Fibroblast of skin of abdomen (primary cell): ENCODE data around the gene HOGA1. TPM values are rescaled to one million over a fixed set of nuclear protein-coding genes. Genes with fewer than 3 reads are reported as not detected.
A peak's percentile ranks its signal among the peaks of the same experiment; 100 is the strongest.
"Not testable (repeated sequence)": the region's sequence is repeated elsewhere in the genome, so short reads cannot be mapped to it uniquely, and the experiment has no call there.

Source experiments
- DNase-seq: peaks from one replicate; pipeline ENCODE4 v3.0.0-alpha.2; 2013
- polyA plus RNA-seq, 2 experiments: library from polyadenylated mRNA; unstranded; fragments of 120-200 nt; gene quantifications; one replicate each; pipeline ENCODE4 v1.2.1, GENCODE V29; 2013; ENCODE audit not compliant: insufficient read length in 2 of 2

HOGA1 gene
- polyA plus RNA-seq (2013, experiment 1 of 2; ENCODE audit: insufficient read length), result 0.19 TPM
- polyA plus RNA-seq (2013, experiment 2 of 2; ENCODE audit: insufficient read length), result 0.19 TPM

- DNase-seq, result peak; percentile 62
Measured at GRCh38 chr10:97584060-97584797, at the start of gene HOGA1. HOGA1 (plus strand) TSS chr10:97584389; CDS start chr10:97584704, 315 bp downstream.

GRCh38 chr10:97534746-97535367 lies 49.3 kb upstream of the HOGA1 start:
- DNase-seq, result peak; percentile 19

GRCh38 chr10:97537186-97537869 lies 46.9 kb upstream of the HOGA1 start:
- no peak for DNase-seq

GRCh38 chr10:97538411-97538810 lies 45.8 kb upstream of the HOGA1 start:
- DNase-seq, result peak; percentile 65

- DNase-seq, result no peak
Measured at GRCh38 chr10:97538839-97539238, 45.4 kb upstream of the HOGA1 start.

DNA sequence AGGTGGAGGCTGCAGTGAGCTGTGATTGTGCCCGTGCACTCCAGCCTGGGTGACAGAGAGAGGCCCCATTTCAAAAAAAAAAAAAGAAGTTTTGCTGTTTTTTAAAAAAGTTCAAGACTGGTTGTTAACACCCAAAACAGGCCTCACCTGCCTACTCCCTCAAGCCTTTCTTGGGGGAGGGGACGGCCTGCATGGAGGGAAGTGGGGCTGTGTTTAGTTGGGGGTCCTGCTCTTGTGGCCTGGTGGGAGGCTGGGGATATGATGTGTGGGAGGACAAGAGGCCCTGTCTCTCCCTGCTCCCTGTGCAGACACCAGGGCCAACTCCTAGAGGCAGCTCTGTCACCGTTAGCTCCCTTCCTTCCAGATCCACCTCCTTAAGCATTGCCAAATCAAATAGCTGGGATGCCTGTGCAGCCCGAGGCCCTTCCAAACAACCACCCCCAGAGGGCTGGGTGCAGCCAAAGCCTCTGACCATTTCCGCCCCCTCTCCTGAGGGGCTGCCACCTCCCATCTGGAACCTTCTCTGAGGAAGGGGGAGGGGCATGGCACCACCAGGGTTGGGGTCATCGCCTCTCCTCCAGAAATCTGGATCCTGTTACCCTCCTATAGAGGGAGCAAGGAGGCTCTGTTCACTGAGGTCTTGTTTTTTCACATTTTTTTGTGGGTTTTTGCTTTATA lies 44.5 kb upstream of the HOGA1 start:
- DNase-seq, result peak; percentile 87

DNA sequence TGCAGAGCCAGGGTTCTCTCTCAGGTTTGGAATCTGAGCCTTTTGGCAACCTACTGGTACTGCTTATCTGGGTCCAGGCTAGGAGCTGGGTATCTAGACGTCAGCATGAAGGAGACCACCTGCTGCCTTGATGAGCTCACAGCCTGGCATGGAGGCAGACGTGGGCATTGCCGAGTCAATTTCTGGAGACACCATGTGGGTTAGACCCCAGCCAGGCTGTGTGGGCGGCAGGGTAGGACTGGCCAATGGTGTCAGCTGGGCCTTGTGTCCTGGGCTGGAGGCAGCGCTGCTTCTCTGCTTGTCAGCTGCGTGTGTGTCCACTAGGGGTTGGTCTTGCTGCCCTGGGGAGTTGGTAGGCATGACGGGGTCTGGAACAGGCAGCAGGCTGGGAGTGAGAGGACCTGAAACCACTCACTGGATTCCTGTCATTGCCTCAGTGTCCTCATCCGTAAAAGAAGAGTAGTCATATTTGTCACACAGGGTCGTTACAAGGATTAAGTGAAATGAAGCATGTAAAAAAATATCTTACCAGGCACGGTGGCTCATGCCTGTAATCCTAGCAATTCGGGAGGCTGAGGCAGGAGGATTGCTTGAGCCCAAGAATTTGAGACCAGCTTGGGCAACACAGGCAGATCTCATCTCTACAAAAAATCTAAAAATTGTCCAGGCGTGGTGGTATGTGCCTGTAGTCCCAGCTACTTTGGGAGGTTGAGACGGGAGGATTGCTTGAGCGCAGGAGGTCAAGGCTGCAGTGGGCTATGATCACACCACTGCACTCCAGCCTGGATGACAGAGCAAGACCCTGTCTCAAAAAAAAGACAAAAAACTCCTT lies 43.3 kb upstream of the HOGA1 start:
- no peak for DNase-seq

DNA sequence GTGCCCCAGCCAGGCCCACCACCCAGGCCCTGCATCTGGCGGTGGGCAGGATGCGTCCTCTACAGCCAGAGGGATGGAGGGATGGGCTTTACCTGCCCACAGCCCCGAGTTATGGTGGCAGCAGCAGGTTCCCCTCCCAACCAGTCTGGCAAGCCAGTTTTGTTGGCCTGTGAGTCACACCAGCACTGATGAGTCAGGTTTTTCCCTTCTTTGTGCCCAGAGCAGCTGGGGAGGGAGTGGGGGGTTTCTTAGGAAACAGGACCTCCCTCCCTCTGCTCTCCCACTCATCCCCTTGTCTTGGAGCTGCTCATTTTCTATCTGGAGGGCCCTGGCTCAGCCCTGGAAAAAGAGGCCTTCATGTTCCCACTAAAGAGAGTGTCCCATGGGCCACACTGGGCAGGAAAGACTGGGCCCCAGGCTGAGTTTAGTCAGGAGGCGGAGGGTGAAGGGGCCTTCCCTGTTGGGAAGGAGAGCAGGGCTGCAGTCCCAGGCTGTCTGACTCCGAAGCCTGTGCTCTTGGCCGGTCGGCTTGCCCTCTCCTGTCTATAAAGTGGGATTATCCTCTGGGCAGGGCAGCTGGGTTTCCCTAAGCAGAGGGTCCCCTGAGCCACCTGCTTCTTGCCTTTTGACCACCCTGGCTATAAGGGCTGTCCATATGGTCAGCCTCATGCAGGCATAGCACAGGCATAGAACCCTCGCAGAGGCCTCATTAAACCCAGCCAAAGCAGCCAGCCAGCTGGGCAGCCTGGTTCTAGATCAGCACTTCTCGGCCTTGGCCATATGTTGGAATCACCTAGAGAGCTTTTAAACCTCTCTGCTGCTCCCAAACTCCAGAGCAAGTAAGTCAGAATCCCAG lies 41.8 kb upstream of the HOGA1 start:
- peak; percentile 94 for DNase-seq

- peak; percentile 97 for DNase-seq
Measured at GRCh38 chr10:97543025-97543546, 41.1 kb upstream of the HOGA1 start.

DNA sequence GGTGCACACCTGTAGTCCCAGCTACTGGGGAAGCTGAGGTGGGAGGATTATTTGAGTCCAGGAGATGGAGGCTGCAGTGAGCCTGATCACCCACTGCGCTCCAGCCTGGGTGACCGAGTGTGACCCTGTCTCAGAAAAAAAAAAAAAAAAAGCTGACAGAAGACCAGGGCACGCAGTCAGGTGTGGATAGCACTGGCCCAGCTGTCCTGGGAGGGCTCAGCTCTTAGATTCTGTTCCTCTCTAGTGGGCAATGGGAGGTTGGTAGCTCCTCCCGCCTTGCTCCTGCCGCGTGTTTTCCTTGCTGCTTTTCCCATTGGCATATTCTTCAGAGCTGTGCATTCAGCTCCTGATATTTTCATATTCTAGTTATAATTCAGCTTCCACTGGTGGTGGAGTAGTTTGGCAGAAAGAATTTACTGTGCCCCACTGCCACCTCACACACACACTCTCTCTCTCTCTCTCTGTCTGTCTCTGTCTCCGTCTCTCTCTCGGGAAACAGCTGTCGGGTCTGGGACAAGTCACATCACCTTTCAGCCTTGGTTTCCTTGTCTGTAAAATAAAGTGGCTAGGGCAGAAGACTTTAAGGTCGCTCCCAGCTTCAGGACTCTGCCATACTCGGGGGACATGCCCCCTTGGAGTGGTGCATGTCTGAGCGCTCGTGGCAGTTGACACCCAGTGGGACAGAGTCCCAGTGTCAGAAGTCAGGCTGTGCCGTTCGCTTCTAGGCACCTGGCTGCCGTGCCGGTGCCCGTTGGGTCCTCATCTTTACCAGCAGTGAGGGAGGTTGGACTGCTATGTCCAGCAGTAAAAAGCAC lies 37.5 kb upstream of the HOGA1 start:
- DNase-seq, result no peak

DNA sequence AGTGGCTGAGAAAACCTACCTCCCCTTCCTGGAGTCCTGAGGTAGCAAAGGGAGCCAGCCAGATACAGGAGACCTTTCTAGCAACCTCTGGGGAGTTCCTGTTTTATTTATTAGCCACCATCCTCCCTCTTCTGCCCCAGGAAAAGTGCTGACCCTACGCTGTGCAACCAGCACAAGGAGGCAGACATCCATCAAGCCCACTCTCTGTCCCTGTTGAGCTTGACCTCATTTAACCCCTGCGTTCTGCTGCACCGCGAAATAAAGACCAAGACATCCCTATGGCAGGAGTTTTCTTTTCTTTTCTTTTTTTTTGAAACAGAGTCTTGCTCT lies 37.0 kb upstream of the HOGA1 start:
- DNase-seq, result no peak

- no peak for DNase-seq
Measured at GRCh38 chr10:97547962-97548361, 36.2 kb upstream of the HOGA1 start.

DNA sequence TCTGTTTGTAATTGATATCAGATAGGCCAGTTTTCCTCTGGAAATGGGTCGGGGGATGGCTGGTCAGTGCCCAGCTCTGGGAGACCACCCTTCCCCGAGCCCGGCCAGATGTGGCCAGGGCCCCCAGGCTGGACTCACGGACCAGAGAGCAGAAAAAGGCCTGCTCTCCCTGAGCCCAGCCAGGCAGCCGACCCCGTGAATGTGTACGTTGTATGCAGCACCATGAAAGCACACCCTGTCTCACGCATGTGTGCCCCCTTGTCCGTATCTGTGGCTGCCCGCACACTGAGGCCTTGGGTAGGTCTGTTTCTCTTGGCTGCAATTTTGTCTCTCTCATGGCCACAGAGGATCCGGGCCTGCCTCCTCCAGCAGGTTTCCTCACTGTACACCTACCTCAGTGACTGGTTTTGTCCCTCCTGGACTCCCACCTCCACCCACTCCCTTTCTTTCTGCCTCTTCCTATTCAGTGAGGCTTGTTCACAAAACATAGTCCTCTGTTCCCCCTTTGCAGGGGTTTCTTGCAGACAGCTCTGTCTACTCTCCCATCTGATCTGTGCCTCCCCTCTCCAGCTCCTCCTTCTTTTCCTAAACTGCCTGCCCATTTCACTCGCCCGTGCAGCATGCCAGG lies 35.2 kb upstream of the HOGA1 start:
- DNase-seq, result no peak

- no peak for DNase-seq
Measured at GRCh38 chr10:97549587-97550322, 34.4 kb upstream of the HOGA1 start.

DNA sequence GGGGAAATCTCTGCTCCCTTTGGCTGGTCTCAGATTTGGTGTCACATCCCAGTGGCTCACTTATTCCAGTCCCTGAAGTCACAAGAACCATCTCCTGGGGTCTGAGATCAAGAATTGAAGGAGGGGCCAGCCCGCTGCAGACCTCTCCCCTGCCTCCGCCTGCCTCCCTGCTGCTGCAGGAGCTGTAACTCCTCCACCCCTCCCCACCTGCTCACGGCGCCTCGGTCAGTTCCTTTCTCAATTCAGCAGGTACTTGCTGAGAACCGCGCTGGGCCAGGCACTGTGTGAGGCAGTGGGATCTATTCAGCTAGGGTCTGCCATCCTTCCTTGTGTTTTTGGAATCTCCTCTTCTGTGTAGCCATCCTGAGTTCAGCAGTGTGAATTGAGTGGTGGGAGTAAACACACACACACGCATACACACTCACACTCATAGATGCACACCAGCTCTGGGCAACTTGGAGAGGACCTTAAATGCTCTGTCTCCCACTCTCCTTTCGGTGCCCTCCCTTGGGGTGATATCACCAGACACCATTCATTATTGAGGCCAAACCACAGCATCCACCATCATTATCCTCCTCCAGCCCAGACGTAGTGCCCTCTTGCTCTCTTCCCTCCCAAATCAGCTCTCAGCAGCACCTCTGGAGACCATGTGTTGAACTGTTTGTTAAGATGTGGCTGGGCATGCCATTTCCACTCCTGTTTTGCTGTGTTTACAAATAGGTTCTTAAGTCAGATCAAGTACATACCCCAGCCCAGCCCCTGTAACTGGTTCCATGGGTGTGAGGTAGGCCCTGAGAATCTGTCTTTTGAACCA lies 33.6 kb upstream of the HOGA1 start:
- no peak for DNase-seq

GRCh38 chr10:97551271-97551670 lies 32.9 kb upstream of the HOGA1 start:
- DNase-seq, result no peak

- DNase-seq, result peak; percentile 65
Measured at GRCh38 chr10:97553575-97554031, 30.6 kb upstream of the HOGA1 start.

DNA sequence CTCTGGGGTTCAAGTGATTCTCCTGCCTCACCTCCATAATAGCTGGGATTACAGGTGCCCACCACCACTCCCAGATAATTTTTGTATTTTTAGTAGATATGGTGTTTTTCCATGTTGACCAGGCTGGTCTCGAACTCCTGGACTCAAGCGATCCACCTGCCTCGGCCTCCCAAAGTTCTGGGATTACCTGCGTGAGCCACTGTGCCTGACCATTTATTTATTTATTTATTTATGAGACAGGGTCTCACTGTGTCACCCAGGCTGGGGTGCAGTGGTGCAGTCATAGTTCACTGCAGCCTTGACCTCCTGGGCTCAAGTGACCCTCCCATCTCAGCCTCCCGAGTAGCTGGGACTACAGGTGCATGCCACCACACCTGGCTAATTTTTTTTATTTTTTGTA lies 29.9 kb upstream of the HOGA1 start:
- DNase-seq, result not testable (repeated sequence)
